HG03108 (cell line): ENCODE results near the gene AFF3.

Source experiments
- ATAC-seq: cut with Tn5 transposase; IDR thresholded peaks from one replicate; pipeline ENCODE4 v1.9.1; 2021; ENCODE audit warnings: moderate library complexity; ENCODE audit not compliant: unreplicated experiment

Gene AFF3

DNA sequence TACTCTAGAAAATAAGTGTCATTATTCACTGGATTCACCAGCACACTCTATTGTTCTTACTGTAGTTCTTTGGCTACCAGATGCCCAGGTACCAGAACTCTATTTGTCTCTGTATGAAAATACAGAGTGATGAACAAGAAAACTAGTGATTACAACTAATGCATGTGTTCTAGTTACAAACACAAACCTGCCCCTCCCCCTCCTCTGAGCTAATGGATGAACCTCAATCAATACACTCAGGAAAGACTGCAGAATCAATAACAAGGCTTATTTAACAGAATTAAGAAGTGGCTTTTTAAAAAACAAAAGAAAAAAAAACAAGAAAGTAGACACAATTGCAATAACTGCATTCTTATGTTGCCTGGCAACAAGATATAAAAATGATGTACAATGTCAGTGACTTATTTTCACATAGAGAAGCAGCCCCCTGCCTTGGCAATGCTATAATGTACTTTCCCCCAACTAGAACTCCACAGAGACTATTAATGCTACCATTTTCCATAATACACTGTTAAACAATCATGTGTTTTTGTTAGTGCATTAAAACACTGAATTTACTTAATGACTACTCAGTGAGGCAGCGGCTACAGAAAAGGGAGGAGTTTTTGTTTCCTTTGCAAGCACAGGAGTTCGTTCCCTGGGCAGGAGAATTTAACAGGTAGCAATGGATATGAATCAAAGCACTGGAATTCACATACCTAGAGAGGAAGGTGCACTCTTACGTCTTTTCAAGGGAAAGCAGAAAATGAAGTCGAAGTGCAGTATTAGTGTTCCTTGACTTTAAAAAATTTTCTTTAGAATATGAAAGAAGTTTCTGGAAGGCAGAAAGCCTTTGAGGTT is 333.8 kb downstream of the AFF3 start:
- ATAC-seq = no peak

- no peak for ATAC-seq
Measured at GRCh38 chr2:99806758-99807157, 335.6 kb downstream of the AFF3 start.

- ATAC-seq = no peak
Measured at GRCh38 chr2:99805930-99806476, 336.4 kb downstream of the AFF3 start.

DNA sequence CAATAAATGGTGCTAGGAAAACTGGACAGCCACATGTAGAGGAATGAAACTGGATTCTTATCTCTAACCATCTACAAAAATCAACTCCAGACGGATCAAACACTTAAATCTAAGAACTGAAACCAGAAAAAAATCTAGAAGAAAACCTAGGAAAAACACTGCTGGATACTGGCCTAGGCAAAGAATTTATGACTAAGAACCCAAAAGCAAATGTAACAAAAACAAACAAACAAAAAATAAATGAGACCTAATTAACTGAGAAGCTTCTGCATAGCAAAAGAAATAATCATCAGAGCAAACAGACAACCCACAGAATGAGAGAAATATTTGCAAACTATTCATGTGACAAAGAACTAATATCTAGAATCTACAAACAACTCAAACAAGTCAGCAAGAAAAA is 338.5 kb downstream of the AFF3 start:
- ATAC-seq = no peak

- no peak for ATAC-seq
Measured at GRCh38 chr2:99802734-99803133, 339.7 kb downstream of the AFF3 start.

DNA sequence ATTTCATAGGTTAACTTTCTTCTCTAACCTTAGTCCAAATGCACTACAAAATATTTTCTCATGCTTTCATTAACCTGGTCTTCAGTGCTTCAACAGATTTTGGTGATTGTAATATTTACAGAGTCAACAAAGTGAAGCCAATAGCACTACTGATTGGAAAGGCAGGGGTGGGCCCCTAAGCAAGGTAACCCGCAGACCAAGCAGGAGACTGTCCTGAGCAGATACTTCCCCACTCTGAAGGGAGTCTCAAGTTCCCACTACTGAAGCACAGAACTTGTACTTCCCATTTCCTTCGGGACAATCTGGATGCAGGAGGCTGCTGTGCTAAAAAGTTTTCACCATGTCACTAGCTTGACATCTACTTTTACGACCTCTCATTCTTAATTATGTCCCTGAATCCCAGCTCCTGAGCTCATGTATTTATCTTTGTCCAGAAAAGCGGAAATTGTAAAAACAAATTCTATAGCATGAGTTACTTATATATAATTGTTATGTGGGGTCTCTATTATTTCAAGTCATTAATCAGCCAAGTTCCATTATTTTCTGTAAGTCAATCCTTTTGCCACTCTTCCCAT is 341.0 kb downstream of the AFF3 start:
- ATAC-seq = no peak

- ATAC-seq = no peak
Measured at GRCh38 chr2:99797475-99797874, 344.9 kb downstream of the AFF3 start.

DNA sequence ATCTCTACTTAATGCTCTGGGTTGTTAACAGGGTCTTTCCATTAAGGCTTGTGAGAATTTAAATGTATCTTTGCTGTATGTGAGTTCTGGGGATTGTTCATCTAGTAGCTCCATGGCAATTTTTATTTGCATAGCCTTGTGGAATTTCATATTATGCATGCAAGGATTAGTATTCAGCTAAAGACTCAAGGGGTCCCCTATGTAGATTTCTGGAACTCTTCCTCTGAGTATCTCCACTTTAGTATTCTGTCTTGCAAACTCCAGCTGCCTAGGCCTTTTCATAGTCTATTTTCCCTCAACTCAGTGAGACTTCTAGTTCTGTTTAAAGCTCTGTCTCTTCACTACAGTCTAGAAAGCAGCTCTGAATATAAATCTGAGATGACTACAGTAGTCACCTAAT is 348.0 kb downstream of the AFF3 start:
- no peak for ATAC-seq

DNA sequence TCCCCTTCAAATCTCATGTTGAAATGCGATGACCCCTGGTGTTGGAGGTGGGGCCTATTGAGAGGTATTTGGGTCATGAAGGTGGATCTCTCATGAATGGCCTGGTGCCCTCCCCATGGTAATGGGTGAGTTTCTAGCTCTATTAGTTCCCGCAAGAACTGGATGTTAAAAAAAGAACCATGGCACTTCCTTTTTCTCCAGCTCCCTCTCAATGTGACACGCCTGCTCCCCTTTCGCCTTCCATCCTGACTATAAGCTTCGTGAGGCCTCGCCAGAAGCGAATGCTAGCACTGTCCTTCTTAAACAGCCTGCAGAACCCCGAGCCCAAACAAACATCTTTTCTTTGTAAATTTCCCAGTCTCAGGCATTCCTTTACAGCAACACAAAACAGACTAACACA is 349.4 kb downstream of the AFF3 start:
- no peak for ATAC-seq

GRCh38 chr2:99789849-99790248 is 352.5 kb downstream of the AFF3 start:
- ATAC-seq = no peak

- ATAC-seq = no peak
Measured at GRCh38 chr2:99787769-99788382, 354.5 kb downstream of the AFF3 start.

- ATAC-seq = no peak
Measured at GRCh38 chr2:99786636-99787390, 355.6 kb downstream of the AFF3 start.

GRCh38 chr2:99784946-99785345 is 357.4 kb downstream of the AFF3 start:
- ATAC-seq = no peak

GRCh38 chr2:99784282-99784681 is 358.1 kb downstream of the AFF3 start:
- ATAC-seq = no peak

DNA sequence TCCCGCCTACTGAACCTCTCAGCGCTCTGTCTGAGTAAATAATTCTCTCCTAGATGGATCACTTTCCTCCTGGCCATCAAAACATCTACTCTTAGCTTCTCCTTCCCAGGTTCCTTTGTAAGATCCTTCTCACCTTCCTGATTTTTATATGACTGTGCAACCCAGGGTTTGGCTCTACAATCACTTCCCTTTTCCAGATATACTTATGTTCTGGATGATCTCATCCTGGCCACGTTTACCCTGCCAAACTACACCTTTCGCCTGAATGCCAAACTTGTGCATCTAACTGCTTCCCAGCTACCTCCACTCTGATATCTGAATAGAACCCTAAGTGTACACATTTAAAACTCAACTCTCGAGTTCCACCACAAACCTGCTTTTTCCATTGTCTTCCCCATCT is 362.1 kb downstream of the AFF3 start:
- no peak for ATAC-seq

- no peak for ATAC-seq
Measured at GRCh38 chr2:99779276-99779675, 363.1 kb downstream of the AFF3 start.

- no peak for ATAC-seq
Measured at GRCh38 chr2:99777656-99778290, 364.6 kb downstream of the AFF3 start.

DNA sequence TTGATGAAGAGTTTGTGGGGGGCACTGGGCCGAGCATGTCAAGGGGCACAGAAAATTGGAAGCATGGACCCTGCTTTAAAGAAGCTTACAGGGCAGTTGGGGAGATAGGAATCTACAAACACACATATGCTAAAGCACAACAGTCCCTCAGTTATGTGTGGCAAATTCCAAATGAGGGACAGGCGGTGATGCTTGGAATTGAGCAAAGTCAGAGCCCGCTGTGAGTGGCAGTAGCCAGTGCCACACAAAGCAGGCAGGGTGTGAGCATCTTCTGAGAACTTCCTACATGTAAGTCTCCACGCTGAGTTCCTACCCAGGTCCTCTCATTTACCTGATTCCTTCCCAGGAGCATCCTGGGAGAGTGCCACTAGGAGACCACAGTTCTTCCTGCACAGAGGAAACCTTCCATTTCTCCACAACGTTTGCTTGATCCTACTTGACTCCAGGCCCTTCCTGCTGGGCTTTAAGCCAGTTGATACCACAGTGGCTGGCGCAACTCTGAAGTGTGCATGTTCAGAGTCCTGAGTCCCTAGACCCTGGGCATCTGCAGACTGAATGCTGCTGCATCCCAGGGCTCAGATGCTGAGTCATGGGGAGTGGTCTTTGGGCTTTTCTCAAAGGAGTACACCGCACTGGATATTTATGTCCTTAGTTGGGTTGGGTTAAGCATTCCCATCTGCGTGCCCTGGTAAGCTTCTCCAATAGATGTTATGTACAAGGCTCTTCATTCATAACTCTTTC is 365.3 kb downstream of the AFF3 start:
- ATAC-seq = no peak

- ATAC-seq = no peak
Measured at GRCh38 chr2:99776206-99776905, 366.0 kb downstream of the AFF3 start.
